GM18868 (cell line): ENCODE results near the gene APOM.

ENCODE experiments used
- ATAC-seq: cut with Tn5 transposase; IDR thresholded peaks from one replicate; pipeline ENCODE4 v1.9.1; 2021; ENCODE audit warnings: mild to moderate bottlenecking, moderate library complexity; ENCODE audit not compliant: unreplicated experiment

APOM gene

GRCh38 chr6:31655349-31656237 lies at the start of gene APOM:
Gene APOM, plus strand, starts transcription at chr6:31655894. Its CDS starts 73 bp downstream, at chr6:31655967.
- ATAC-seq: no peak

GRCh38 chr6:31607317-31607716 lies 48.4 kb upstream of the APOM start:
- no peak for ATAC-seq

GRCh38 chr6:31609519-31610406 lies 45.9 kb upstream of the APOM start:
- no peak for ATAC-seq

GRCh38 chr6:31610968-31611367 lies 44.7 kb upstream of the APOM start:
- ATAC-seq: no peak

- ATAC-seq: no peak
These were observed 41.5 kb upstream of the APOM start for GRCh38 chr6:31614075-31614619.

GRCh38 chr6:31614684-31615578 lies 40.8 kb upstream of the APOM start, which contains the start of gene AIF1:
Gene AIF1, plus strand, starts transcription at chr6:31615234. Its CDS starts 96 bp downstream, at chr6:31615330.
- no peak for ATAC-seq

GRCh38 chr6:31615748-31616147 lies 39.9 kb upstream of the APOM start:
- ATAC-seq: no peak

- no peak for ATAC-seq
These were observed 38.7 kb upstream of the APOM start for GRCh38 chr6:31617010-31617409.

GRCh38 chr6:31619805-31620585 lies 35.7 kb upstream of the APOM start:
- ATAC-seq: peak; percentile 85

- peak; percentile 31 for ATAC-seq
These were observed 34.9 kb upstream of the APOM start, which contains the start of gene PRRC2A for GRCh38 chr6:31620586-31621319. Gene PRRC2A, plus strand, starts transcription at chr6:31620715. Its CDS starts 2,075 bp downstream, at chr6:31622790.

GRCh38 chr6:31621320-31621939 lies 34.3 kb upstream of the APOM start:
- no peak for ATAC-seq

- ATAC-seq: no peak
These were observed 33.7 kb upstream of the APOM start for GRCh38 chr6:31621991-31622390.

- no peak for ATAC-seq
These were observed 33.0 kb upstream of the APOM start for GRCh38 chr6:31622684-31623091.

GRCh38 chr6:31624070-31624469 lies 31.6 kb upstream of the APOM start:
- no peak for ATAC-seq

- no peak for ATAC-seq
These were observed 28.7 kb upstream of the APOM start for GRCh38 chr6:31626952-31627351.

- ATAC-seq: no peak
These were observed 27.9 kb upstream of the APOM start for GRCh38 chr6:31627690-31628287.

GRCh38 chr6:31629014-31629413 lies 26.7 kb upstream of the APOM start:
- ATAC-seq: no peak
